GM19351 (cell line): ENCODE measurements around the gene STAT6.

ENCODE experiments used
- ATAC-seq: cut with Tn5 transposase; IDR thresholded peaks from one replicate; pipeline ENCODE4 v1.9.1; 2021; ENCODE audit warnings: mild to moderate bottlenecking, moderate library complexity; ENCODE audit not compliant: unreplicated experiment

STAT6 gene, protein sequence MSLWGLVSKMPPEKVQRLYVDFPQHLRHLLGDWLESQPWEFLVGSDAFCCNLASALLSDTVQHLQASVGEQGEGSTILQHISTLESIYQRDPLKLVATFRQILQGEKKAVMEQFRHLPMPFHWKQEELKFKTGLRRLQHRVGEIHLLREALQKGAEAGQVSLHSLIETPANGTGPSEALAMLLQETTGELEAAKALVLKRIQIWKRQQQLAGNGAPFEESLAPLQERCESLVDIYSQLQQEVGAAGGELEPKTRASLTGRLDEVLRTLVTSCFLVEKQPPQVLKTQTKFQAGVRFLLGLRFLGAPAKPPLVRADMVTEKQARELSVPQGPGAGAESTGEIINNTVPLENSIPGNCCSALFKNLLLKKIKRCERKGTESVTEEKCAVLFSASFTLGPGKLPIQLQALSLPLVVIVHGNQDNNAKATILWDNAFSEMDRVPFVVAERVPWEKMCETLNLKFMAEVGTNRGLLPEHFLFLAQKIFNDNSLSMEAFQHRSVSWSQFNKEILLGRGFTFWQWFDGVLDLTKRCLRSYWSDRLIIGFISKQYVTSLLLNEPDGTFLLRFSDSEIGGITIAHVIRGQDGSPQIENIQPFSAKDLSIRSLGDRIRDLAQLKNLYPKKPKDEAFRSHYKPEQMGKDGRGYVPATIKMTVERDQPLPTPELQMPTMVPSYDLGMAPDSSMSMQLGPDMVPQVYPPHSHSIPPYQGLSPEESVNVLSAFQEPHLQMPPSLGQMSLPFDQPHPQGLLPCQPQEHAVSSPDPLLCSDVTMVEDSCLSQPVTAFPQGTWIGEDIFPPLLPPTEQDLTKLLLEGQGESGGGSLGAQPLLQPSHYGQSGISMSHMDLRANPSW

DNA sequence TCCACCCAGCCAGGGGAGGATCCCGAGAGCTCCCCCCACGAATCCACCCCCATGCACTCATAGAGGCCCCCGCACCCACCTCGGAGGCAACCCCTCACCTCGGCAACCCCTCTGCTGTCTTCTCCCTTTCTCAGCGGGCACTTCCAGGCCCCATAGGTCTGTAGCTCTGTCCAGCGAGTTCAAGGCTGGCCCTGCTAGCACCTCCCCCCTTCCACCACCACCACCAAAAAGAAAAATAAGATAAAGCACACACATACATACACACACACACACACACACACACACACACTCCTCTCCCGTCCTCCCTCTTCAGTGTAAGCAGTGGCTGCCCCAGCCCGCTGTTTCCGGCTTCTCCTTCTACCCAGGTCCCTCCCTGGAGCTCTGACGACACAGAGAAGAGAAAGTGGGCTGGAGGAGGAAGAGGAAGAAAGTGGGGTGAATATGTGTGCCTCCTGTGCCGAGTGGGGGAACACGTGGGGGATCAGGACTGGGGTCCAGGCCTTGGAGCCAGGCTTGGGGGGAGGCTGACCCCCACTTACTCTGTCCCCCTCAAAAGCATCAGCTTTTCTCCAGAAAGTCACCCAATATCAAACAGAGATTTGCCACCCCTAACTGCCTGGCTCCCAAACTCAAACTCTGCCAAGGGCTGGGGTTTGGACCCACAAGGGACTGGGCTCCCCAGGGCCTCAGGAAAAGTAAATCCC is at the start of gene STAT6:
TSS of gene STAT6 (minus strand) at position 332 of the 704 bp plus-strand sequence. CDS start 3,084 bp downstream, outside the sequence.
- ATAC-seq: peak; percentile 67

DNA sequence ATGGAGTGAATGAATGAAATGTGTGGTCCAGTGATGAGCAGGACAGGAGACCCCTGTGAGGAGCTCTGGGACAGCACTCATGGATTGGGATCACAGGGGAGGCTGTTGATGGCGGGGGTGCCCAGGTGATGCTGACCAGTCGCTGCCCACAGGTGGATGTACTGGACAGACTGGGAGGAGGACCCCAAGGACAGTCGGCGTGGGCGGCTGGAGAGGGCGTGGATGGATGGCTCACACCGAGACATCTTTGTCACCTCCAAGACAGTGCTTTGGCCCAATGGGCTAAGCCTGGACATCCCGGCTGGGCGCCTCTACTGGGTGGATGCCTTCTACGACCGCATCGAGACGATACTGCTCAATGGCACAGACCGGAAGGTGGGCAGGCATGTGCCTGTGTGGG is 49.6 kb upstream of the STAT6 start:
- ATAC-seq: no peak

DNA sequence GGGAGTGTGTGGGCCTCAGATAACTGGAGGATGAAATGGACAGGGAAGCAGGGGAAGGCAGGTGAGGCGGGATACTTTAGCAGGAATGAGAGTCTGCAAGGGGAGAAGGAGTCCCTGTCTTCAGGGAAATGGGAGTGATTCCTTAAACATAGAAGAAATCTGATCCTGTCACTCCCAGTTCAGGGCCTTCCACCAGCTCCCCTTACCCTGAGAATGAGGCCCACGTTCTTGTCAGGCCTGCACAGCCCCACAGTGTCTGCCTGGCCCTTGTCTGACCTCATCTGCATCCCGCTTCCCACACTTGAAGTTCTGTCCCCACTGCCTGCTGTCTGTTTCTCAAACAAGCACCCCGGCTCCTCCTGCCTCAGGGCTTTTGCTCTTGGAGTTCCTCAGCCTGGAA is 48.9 kb upstream of the STAT6 start:
- no peak for ATAC-seq

DNA sequence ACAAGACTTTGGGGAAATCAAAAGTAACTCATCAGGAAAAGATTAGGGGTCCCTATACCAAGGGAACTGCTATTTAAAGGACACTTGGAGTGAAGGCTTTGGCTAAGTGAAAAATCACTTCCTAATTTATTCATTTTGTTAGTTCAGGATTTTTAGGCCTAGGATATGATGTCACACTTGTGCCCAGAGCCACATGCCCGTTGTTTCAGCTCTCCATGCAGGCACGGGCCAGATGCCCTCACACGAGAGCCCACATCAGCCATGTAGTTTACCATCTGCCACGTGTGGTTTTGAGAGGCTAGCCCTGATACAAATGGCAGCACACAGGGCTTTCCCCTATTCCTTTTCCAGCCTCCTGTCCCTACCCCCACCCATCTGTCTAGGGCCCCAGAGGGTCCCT is 48.1 kb upstream of the STAT6 start:
- no peak for ATAC-seq

DNA sequence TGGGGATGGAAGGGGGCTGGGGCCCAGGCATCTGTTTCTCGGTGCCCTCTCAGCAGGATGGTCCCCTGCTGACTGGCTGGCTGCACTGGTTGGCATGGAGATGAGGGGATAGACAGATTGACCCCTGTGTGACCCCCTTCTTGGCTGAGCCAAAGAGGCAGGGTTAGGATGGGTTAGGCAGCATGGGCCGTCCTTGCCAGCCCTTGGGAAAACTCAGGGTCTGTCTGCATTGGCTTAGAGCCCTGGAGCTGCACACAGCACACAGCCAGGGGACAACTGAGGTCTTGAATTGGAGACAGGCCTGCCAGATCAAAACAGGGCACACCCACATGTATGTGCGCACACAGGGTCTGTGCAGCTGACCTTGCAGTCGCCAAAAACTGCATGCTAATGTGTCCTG is 47.5 kb upstream of the STAT6 start:
- ATAC-seq: no peak

DNA sequence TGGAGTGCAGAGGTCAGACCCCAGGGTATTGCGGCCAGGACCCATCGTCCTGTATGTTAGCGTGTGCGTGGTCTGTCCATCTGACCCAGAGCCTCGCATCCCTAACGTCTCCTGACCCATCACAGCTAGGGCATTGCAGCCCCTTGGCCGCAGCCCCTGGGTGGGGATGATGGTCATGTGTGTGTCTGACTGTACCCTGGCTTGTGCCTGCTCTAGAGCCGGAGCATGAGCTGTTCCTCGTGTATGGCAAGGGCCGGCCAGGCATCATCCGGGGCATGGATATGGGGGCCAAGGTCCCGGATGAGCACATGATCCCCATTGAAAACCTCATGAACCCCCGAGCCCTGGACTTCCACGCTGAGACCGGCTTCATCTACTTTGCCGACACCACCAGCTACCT is 47.0 kb upstream of the STAT6 start:
- no peak for ATAC-seq

DNA sequence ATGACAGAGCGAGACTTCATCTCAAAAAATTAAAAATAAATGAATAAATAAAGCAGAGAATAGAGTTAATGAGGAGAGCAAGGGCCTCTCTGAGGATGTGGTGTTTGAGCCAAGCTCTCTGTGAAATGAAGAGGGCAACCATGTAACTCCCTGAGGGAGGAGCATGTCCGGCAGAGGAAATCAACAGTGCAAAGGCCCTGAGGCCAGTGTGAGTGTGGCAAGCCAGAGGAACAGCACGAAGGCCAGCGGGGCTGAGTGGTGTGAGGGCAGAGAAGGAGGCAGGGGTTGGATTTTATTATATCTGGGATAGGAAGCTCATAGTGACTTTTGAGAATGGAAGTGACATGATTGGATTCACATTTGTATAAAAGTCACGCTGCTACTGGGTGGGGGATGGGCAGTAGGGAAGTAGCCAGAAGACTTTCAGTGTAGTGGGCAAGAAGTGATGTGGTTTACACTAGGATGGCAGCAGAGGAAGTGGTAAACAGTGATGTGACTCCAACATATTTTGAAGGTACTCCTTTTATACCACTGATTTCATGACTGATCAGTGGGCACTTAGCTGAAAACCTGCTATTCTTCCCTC is 46.5 kb upstream of the STAT6 start:
- ATAC-seq: no peak

DNA sequence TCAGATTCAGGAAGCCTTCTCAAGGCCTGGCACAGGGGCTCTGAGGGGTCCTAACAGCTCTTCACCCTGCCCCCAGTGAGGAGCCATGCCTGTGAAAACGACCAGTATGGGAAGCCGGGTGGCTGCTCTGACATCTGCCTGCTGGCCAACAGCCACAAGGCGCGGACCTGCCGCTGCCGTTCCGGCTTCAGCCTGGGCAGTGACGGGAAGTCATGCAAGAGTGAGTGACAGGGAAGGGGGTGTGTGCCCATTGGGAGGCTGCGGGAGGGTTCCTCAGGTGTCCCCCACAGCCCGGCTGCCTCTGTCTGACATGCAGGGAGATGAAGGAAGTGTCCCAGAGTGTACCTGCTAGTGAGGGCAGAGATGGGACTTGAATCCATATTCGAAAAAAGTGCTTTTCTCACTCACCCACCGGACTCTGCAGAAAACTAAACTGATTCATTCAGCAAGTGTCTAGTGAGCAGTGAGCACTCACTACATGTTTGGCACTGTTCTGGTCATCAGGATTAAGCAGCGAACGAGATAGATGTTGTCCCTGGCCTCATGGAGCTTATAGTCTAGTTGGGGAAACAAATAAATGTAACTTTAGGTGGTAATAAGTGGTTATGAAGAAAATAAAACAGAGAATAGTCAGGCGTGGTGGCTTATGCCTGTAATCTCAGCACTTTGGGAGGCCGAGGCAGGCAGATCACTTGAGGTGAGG is 45.7 kb upstream of the STAT6 start:
- ATAC-seq: no peak

GRCh38 chr12:57154804-57155434 is 43.8 kb upstream of the STAT6 start:
- ATAC-seq: no peak

DNA sequence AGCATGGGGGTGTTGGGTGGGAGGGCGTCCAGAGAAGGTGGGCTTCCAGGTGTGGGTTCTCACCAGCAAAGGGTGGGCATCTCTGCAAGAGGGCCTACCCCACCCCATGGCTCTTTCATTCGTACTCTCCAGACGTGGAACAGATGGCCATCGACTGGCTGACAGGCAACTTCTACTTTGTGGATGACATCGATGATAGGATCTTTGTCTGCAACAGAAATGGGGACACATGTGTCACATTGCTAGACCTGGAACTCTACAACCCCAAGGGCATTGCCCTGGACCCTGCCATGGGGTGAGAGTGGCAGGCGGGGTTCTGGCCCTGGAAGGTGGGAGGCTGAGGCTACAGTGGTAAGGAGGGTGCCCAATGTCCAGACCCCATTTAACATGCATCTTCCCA is 42.9 kb upstream of the STAT6 start:
- ATAC-seq: no peak

GRCh38 chr12:57153415-57153997 is 42.3 kb upstream of the STAT6 start:
- ATAC-seq: no peak

DNA sequence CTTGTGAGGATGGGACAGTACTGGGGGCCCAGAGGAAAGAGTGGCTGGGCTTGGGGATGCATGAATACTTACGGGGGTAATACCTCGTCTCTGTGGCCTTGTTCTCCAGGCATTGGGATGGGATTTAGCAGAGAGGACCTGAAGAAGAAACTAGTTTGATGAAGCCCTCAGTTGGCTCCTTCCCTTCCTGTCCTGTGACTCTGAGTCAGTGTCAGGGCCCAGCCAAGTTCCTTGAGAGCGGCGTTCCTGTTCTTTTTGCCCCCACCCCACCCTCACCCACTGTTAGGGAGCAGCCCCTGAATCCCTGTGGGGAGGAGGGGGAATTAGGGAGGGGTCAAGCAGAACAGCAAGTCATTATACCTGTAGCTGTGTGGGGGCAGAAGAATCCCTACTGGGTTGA is 41.5 kb upstream of the STAT6 start:
- ATAC-seq: no peak

DNA sequence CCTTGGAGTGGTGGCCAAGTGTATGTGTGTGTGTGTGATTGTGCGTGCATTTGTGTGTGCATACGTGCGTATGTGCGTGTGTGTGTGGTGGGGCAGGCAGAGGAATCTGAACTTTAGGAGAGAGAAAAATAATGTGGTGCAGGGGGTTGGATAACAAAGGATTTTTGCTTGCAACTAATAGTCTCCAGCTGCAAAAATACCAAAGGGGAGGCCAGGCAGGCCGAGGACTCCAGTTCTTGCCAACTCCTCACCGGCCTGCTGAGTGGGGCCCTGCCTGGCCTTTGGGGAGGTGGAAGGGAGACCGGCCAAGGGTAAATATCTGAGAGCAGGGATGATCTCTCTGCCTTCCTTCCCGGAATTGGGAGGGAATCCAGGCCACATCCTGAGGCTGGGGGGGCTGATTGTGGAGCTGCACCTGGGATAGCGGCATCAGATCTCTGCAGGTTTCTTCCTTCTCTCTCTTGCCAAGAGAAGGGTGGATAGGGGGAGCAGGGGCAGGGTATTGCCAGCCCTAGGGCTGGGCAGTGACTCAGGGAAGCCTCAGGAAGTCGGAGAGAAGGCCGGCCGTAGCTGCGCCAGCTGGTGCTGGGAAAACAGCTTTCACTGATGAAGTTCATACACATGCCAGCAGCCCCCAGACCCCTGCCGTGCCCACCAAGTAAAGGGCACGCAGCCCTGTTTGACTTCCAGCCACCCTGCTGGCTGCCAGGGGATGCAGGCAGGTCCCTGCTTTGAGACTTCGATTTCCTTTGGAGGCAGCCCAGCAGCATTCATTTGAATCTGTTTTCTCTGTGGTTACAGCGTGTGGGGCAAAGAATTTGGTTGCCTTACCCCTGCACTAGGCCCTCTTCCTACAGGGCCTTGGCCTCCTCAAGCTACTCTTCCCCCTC is 40.8 kb upstream of the STAT6 start:
- ATAC-seq: no peak

DNA sequence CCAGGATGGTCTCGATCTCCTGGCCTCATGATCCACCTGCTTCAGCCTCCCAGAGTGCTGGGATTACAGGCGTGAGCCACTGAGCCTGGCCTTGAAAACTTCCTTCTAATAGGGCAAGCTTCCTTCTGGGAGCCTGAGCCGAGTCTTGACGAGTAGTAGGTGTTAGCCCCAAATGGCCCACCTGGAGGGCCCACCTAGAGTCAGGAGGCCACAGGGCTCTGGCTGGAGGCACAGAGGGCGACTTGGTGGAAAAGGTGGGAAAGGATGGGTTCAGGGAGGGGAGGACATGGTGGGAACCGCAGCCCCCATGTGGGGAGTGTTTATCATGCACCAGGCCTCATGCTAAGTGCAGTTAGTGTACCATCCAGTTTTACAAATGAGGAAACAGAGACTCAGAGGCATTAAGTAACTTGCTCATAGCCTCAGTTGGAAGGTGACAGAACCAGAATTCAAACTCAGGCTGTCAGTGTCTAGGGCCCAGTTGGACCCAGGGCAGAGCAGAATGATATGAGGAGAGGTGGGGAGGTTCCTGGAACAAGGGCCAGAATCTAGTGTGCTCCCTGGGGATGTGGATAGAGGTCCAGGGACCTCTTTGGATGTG is 39.3 kb upstream of the STAT6 start:
- ATAC-seq: no peak

GRCh38 chr12:57149245-57149900 is 38.2 kb upstream of the STAT6 start:
- ATAC-seq: no peak

- no peak for ATAC-seq
Observed at GRCh38 chr12:57148469-57149244, 37.5 kb upstream of the STAT6 start.
